DMS 273 (cell line): ENCODE results near the gene LTBP2.
A peak's percentile ranks its signal among the peaks of the same experiment; 100 is the strongest.

Experiments used
- DNase-seq: peaks from one replicate; lab custom pipeline; 2025; ENCODE audit not compliant: unreplicated experiment; lab: John Stamatoyannopoulos, UW

The LTBP2 gene

GRCh38 chr14:74531006-74531405 lies 81.0 kb downstream of the LTBP2 start:
- no peak for DNase-seq

GRCh38 chr14:74528886-74529285 lies 83.2 kb downstream of the LTBP2 start:
- DNase-seq, result no peak

GRCh38 chr14:74528406-74528805 lies 83.6 kb downstream of the LTBP2 start:
- no peak for DNase-seq

- no peak for DNase-seq
These were observed 84.2 kb downstream of the LTBP2 start for GRCh38 chr14:74527736-74528280.

GRCh38 chr14:74526854-74527585 lies 85.0 kb downstream of the LTBP2 start:
- DNase-seq, result no peak

- DNase-seq, result no peak
These were observed 86.6 kb downstream of the LTBP2 start for GRCh38 chr14:74525361-74525851.

GRCh38 chr14:74524812-74525135 lies 87.3 kb downstream of the LTBP2 start:
- no peak for DNase-seq

- DNase-seq, result no peak
These were observed 87.8 kb downstream of the LTBP2 start for GRCh38 chr14:74524076-74524811.

- DNase-seq, result no peak
These were observed 89.3 kb downstream of the LTBP2 start for GRCh38 chr14:74522740-74523139.

- DNase-seq, result no peak
These were observed 90.3 kb downstream of the LTBP2 start for GRCh38 chr14:74521756-74522155.

GRCh38 chr14:74519316-74520074 lies 92.5 kb downstream of the LTBP2 start:
- DNase-seq, result peak; percentile 36

- DNase-seq, result no peak
These were observed 93.8 kb downstream of the LTBP2 start for GRCh38 chr14:74518221-74518620.

- no peak for DNase-seq
These were observed 94.3 kb downstream of the LTBP2 start for GRCh38 chr14:74517731-74518130.

GRCh38 chr14:74516451-74517160 lies 95.4 kb downstream of the LTBP2 start:
- DNase-seq, result no peak

GRCh38 chr14:74515891-74516412 lies 96.1 kb downstream of the LTBP2 start:
- no peak for DNase-seq

GRCh38 chr14:74514471-74514941 lies 97.5 kb downstream of the LTBP2 start:
- DNase-seq, result peak; percentile 60

GRCh38 chr14:74511966-74512830 lies 99.8 kb downstream of the LTBP2 start:
- no peak for DNase-seq

GRCh38 chr14:74510959-74511409 lies 101.1 kb downstream of the LTBP2 start:
- no peak for DNase-seq

- no peak for DNase-seq
These were observed 101.7 kb downstream of the LTBP2 start for GRCh38 chr14:74510223-74510931.
